HG03432 (cell line): ENCODE data around the gene SRBD1.
A peak's percentile ranks its signal among the peaks of the same experiment; 100 is the strongest.

Experiments used
- ATAC-seq: cut with Tn5 transposase; IDR thresholded peaks from one replicate; pipeline ENCODE4 v1.9.1; 2021; ENCODE audit warnings: mild to moderate bottlenecking, moderate library complexity; ENCODE audit not compliant: unreplicated experiment

SRBD1 gene

GRCh38 chr2:45477546-45477945 lies 133.5 kb downstream of the SRBD1 start:
- ATAC-seq: no peak

- no peak for ATAC-seq
Observed at GRCh38 chr2:45470531-45470930, 140.5 kb downstream of the SRBD1 start.

GRCh38 chr2:45469314-45470099 lies 141.6 kb downstream of the SRBD1 start:
- no peak for ATAC-seq

- ATAC-seq: no peak
Observed at GRCh38 chr2:45468279-45468678, 142.8 kb downstream of the SRBD1 start.

- no peak for ATAC-seq
Observed at GRCh38 chr2:45466053-45466452, 145.0 kb downstream of the SRBD1 start.

- no peak for ATAC-seq
Observed at GRCh38 chr2:45460825-45461224, 150.2 kb downstream of the SRBD1 start.

- no peak for ATAC-seq
Observed at GRCh38 chr2:45459860-45460259, 151.2 kb downstream of the SRBD1 start.

GRCh38 chr2:45458909-45459563 lies 152.0 kb downstream of the SRBD1 start:
- no peak for ATAC-seq

- no peak for ATAC-seq
Observed at GRCh38 chr2:45457211-45457945, 153.7 kb downstream of the SRBD1 start.

GRCh38 chr2:45452866-45453265 lies 158.2 kb downstream of the SRBD1 start:
- ATAC-seq: no peak

GRCh38 chr2:45450634-45451033 lies 160.4 kb downstream of the SRBD1 start:
- ATAC-seq: no peak

- no peak for ATAC-seq
Observed at GRCh38 chr2:45448217-45448616, 162.8 kb downstream of the SRBD1 start.

- ATAC-seq: no peak
Observed at GRCh38 chr2:45446016-45446415, 165.1 kb downstream of the SRBD1 start.

GRCh38 chr2:45445037-45445436 lies 166.0 kb downstream of the SRBD1 start:
- ATAC-seq: no peak

GRCh38 chr2:45443012-45443411 lies 168.1 kb downstream of the SRBD1 start:
- ATAC-seq: no peak

- no peak for ATAC-seq
Observed at GRCh38 chr2:45442026-45442425, 169.0 kb downstream of the SRBD1 start.

- ATAC-seq: no peak
Observed at GRCh38 chr2:45441571-45441970, 169.5 kb downstream of the SRBD1 start.

GRCh38 chr2:45439788-45440773 lies 171.0 kb downstream of the SRBD1 start:
- ATAC-seq: peak; percentile 77

- no peak for ATAC-seq
Observed at GRCh38 chr2:45438872-45439665, 172.0 kb downstream of the SRBD1 start.

- no peak for ATAC-seq
Observed at GRCh38 chr2:45436456-45436855, 174.6 kb downstream of the SRBD1 start.
